GM12864 (cell line): ENCODE results near the gene MCOLN3.

Experiments used
- DNase-seq: peaks from one replicate; pipeline ENCODE4 v3.0.0-alpha.2; 2011; ENCODE audit warnings: low read depth
- H3K4me3 ChIP-seq: 2 replicates; pipeline ENCODE4 v1.5.1; 2011; ENCODE audit warnings: mild to moderate bottlenecking, low read depth, low read length, control low read depth
- TF ChIP-seq, protein P1 (sequence below): IDR thresholded peaks from 2 replicates; pipeline ENCODE4 v1.5.1; 2011; ENCODE audit warnings: low read depth, mild to moderate bottlenecking, moderate library complexity, low read length, control low read depth, inconsistent platforms; ENCODE audit errors: missing control alignments

Gene MCOLN3, protein sequence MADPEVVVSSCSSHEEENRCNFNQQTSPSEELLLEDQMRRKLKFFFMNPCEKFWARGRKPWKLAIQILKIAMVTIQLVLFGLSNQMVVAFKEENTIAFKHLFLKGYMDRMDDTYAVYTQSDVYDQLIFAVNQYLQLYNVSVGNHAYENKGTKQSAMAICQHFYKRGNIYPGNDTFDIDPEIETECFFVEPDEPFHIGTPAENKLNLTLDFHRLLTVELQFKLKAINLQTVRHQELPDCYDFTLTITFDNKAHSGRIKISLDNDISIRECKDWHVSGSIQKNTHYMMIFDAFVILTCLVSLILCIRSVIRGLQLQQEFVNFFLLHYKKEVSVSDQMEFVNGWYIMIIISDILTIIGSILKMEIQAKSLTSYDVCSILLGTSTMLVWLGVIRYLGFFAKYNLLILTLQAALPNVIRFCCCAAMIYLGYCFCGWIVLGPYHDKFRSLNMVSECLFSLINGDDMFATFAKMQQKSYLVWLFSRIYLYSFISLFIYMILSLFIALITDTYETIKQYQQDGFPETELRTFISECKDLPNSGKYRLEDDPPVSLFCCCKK

DNA sequence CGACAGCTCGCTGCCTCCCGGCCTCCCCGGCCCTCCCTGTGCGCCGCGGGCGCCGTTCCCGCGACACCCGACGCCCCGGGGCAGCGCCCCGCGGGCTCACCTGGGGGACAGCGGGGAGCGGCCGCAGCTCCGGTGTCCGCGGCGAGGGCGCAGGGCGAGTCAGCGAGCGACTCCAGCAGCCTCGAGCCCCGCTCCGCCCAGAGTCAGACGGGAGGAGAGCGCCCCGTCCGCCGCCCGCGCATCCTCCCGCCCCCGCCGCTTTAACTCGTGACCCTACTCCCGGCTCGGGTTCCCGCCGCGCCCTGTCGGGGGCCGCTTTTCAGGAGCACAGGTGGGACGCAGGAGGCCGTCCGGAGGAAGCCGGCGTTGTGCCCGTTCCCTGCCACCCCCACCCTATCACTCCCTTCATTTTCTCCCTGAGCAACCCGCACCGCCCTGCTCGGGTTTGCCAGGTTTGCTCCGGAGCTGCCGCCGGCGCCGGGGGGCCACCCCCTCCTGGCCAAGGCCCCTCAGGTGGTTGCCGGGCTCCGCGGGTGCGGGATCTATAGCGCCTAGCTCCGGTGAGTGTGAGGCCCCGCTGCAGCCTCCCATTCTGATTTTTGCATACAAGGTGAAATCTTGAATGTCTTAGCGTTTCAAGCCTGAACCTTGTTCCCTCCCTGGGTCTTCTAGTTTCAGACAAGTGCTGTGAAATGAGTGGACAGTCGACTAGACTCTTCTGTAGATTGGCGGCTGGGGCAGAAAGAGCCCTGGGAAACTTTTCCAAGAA, at the start of gene MCOLN3:
Gene MCOLN3, minus strand, starts transcription at position 205 of the 769 bp plus-strand sequence. CDS start 3,140 bp downstream, outside the sequence.
- DNase-seq = no peak
- TF ChIP-seq, protein P1, sequence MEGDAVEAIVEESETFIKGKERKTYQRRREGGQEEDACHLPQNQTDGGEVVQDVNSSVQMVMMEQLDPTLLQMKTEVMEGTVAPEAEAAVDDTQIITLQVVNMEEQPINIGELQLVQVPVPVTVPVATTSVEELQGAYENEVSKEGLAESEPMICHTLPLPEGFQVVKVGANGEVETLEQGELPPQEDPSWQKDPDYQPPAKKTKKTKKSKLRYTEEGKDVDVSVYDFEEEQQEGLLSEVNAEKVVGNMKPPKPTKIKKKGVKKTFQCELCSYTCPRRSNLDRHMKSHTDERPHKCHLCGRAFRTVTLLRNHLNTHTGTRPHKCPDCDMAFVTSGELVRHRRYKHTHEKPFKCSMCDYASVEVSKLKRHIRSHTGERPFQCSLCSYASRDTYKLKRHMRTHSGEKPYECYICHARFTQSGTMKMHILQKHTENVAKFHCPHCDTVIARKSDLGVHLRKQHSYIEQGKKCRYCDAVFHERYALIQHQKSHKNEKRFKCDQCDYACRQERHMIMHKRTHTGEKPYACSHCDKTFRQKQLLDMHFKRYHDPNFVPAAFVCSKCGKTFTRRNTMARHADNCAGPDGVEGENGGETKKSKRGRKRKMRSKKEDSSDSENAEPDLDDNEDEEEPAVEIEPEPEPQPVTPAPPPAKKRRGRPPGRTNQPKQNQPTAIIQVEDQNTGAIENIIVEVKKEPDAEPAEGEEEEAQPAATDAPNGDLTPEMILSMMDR = no peak
- peak within 1 kb of the TSS; percentile 69 for H3K4me3 ChIP-seq

DNA sequence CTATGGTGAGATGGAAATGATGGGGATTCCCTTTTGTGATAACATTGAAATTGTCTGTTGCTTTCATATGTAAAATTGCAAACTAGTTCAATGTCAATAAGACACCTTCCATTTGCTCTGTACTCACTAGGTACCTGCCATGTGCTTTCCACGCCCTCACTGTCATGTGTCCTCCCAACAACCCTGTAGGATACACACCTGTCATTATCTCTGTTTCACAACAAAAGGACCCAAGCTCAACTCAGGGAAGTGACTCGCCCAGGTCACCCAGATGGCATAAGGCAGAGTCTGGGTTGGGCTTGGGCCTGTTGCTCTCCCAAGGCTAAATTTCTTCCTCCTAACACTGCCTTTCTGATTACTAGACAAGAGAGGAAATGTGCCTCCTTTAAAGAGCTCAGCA, 45.3 kb upstream of the MCOLN3 start:
- H3K4me3 ChIP-seq = no peak overlapping the region
- DNase-seq = no peak
- TF ChIP-seq, protein P1 = no peak

DNA sequence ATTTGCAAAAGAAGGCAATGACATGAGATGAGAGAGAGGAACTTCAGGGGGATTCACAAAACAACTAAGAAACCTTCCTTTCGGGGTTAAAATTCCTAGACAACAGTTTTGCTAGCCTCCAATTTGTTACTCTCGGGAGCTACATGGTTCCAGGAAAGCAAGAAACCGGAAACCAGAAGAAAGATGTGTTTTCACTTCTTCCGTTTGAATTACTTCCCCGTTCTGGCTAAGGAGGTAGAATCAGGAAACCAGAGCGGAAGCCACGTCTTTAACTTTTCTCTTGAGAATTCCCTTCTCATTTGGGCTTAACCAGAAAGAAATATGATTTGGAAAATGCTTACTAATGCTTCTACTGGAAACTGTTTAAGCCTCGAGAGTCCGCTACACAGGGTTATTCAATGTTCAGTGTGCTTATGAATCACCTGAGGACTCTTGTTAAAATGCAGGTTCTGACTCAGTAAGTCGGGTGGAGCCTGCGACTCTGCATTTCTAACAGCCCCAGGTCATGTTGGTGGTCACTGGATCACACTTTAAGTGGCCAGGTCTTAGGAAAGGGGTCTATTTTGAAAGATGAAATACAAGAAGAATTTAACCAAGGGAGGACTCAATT, 43.5 kb upstream of the MCOLN3 start:
- DNase-seq = no peak
- TF ChIP-seq, protein P1 = no peak
- peak overlapping the region; percentile 28; the same call in 1 of the 2 replicates for H3K4me3 ChIP-seq

DNA sequence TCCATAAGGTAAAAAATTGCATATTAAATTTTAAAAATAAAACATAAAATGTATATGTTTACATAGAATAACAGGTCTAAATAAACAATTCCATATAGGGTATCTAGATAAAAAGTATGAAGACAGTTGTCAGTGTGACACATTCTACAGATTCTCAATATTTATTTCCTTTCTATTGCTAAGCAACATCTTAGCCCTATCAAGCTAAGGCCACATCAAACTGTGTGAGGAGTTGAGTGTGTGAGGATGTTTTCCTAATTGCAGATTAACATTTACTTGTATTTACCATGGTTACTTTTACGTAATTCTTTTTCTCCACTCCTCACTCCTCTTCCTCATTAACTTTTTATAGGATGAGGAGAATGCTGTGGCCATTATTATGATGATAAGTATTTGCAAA, 41.9 kb upstream of the MCOLN3 start:
- DNase-seq = no peak
- TF ChIP-seq, protein P1 = no peak

DNA sequence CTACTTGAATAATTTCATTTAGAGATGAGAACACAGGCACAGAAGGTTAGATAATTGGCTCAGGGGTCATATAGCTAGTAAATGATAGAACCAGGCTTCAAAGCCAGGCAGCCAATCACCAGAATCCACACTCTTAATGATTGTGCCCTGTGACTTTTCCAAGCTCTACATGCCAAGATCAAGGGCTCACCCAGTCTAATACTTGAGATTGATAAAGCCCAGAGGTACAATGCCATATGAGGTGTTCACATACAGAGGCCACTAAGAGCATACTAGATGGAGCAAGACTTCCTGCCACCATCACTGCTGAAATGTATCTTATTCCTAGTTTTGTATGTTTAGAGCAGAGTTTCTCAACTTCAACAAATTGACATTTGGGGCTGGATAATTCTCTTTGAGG, 40.9 kb upstream of the MCOLN3 start:
- H3K4me3 ChIP-seq = no peak overlapping the region
- TF ChIP-seq, protein P1 = no peak
- DNase-seq = no peak

More for the DNA sequence above, 41.9 kb upstream of the MCOLN3 start:
- no peak overlapping the region for H3K4me3 ChIP-seq

DNA sequence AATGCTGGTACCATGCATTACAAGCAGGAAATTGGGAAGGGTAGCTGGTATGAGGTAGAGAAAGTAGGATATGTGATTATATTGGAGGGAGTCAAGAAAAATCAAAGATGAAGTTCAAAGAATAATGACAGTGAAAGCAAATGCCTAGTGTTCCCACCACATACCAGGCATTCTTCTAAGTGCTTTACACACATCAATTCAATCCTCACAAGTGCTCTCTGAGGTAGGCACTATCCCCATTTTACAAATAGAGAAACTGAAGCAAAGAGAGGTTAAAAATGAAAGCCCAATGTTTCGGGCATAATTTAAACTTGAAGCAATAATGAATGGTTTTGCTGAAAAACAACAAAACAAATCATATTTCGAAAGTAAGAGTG, 40.1 kb upstream of the MCOLN3 start:
- no peak overlapping the region for H3K4me3 ChIP-seq
- no peak for DNase-seq

More for the DNA sequence above, 40.1 kb upstream of the MCOLN3 start:
- TF ChIP-seq, protein P1 = no peak
